ENCODE measurements around the gene ADGRD1. TPM values are rescaled to one million over a fixed set of nuclear protein-coding genes. Genes with fewer than 3 reads are reported as not detected.
A peak's percentile ranks its signal among the peaks of the same experiment; 100 is the strongest.

Gene ADGRD1
- total and polyA plus RNA-seq, 3 experiments from 2014 or later = 1.1 to 1.3 TPM; not detected in 1

DNA sequence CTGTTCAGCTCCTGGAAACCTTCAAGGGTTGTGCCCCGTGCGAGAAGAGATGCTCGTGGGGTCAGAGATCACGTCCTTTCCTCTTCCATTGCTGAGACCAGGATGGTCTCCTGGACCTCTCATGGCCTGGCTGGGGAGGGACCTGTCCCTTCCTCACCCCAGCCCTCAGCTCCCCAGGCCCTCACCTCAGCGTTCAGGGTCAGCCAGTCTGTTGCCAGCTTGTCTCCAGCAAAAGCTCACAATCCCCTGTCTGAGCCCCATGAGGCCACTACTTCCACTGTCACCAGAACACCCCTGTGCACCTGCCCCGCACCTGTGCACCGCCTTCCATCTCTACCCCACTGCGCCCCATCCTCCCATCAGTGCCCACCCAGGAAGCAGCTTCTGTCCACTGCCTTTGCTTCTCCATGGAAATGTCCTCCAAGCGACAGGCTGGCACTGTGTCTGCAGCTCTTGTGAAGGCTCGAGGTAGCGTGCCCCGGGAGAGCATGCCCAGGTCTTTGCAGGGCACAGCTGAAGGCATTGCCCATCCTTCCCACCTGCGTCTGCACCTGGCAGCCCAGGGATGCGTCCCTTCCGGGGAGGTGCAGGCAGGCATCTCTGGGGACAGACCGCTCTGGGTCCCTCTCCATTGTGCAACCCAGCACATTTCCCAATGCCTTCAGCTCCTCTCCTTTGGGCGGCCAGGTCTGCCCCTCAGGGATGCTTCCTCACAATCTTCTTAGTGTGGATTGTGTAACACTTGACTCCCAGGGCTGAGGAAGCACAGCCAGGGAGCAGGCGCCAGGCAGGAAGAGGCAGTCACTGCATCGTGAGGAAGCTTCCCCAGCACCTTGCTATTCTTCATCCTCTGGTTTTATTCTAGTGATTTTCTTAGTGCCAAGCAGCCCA is 179.6 kb downstream of the ADGRD1 start:
- Mint-ChIP-seq H3K27ac (peak overlapping the region in 1 of 8 donors; percentile 57), H3K9me3 (no peaks in the 10 kb centered on the region), H3K4me1 (peaks cover 0 to 5% (median 0%) of the 10 kb centered on the region in 3 donors), H3K27me3 (peaks cover 0 to 4% of the 10 kb centered on the region in 2 donors), H3K4me3 (peak overlapping the region in 1 of 7 donors; percentile 29), H3K36me3 (no peaks in the 10 kb centered on the region)
- H3K9me3 ChIP-seq (ENCODE audit: low read length) = no peaks in the 10 kb centered on the region
- no peak for DNase-seq
- ChIA-PET POLR2A (no interaction called here), CTCF (interaction anchor here (0.6 to 3.7 kb wide), 6 partner anchors 9 to 313 kb away, joined by 3 to 39 read pairs (median 4); no protein-coding TSS in a partner anchor)
- no peak overlapping the region for H3K4me3 ChIP-seq (ENCODE audit: low read length)
- H3K27ac ChIP-seq (ENCODE audit: low read depth, low read length) = no peak overlapping the region
- no peaks in the 10 kb centered on the region for H3K36me3 ChIP-seq (ENCODE audit: insufficient read depth, low read length)
- H3K4me1 ChIP-seq (ENCODE audit: insufficient read depth, low read length) = no peaks in the 10 kb centered on the region
- H3K27me3 ChIP-seq (ENCODE audit: insufficient read depth, low read length, poor library complexity, severe bottlenecking) = no peaks in the 10 kb centered on the region

DNA sequence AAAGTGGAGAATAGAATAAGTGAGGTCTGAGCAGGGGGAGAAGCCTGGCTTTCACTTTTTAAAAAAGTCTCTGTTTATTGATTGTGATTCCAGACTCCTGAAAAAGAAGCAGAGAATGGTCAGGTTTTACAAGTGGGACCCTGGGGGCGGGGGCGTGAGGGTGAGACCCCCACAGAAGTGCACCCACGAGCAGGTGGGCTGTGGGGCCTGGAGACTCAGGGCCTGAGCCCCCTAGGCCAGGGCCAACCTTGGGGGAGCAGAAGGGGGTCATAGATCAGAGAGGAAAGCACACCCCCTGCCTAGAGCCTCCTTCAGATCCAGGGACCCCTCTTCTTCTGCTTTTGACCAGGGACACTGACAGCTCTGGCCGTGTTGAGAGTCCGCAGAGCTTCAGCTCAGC is 180.3 kb downstream of the ADGRD1 start:
- no peaks in the 10 kb centered on the region for H3K4me1 ChIP-seq (ENCODE audit: insufficient read depth, low read length)

DNA sequence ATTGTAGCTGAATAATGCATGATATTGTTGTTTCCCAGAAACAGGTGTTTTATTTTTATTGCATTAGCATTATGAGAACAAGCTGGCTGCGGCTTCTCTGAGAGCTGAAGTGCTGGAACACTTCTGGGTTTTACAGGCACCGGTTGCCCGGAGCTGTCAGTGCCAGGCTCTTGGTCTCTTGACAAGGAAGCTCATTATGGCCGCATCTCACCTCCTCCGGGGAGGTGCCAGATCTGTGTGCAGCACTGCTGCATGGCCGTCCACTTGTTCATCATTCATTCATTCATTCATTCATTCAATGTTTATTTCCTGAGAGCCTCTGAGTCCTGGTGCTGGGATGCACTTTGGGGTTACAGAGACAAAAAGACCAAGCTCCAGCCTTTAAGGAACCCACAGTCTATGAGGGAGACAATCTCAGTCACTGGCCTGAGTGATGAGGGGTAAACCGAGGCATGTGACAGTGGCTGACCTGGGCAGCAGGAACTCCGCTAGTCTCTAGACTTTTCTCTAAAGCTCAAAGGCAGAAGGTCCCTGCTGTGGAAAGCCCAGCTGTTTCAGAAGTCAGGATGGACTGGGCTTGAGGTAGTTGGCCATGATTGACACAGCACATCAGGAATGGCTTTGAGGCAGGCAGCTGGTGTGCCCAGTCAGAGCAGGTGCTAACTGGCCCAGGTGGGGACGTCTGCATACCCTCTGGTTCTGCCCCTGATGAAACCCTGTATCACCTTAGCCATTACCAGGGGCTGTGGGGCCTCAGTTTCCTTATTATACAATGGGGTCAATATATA is 181.0 kb downstream of the ADGRD1 start:
- H3K4me1 ChIP-seq (ENCODE audit: insufficient read depth, low read length) = no peaks in the 10 kb centered on the region
- Mint-ChIP-seq H3K4me1 (peaks cover 0 to 5% (median 0%) of the 10 kb centered on the region in 3 donors), H3K27me3 (peaks cover 0 to 4% of the 10 kb centered on the region in 2 donors), H3K9me3 (no peaks in the 10 kb centered on the region), H3K27ac (no peak overlapping the region), H3K4me3 (no peak overlapping the region), H3K36me3 (no peaks in the 10 kb centered on the region)
- H3K4me3 ChIP-seq (ENCODE audit: low read length) = no peak overlapping the region
- no peaks in the 10 kb centered on the region for H3K9me3 ChIP-seq (ENCODE audit: low read length)
- CTCF ChIA-PET = interaction anchor here (1.3 to 1.5 kb wide), 2 partner anchors 19 to 309 kb away, joined by 3 to 5 read pairs; no protein-coding TSS in a partner anchor
- POLR2A ChIA-PET = no interaction called here
- H3K27me3 ChIP-seq (ENCODE audit: insufficient read depth, low read length, poor library complexity, severe bottlenecking) = no peaks in the 10 kb centered on the region
- H3K27ac ChIP-seq (ENCODE audit: low read depth, low read length) = no peak overlapping the region
- H3K36me3 ChIP-seq (ENCODE audit: insufficient read depth, low read length) = no peaks in the 10 kb centered on the region
- DNase-seq = no peak

More for the DNA sequence above, 180.3 kb downstream of the ADGRD1 start:
- Mint-ChIP-seq H3K36me3 (no peaks in the 10 kb centered on the region), H3K4me3 (no peak overlapping the region), H3K27me3 (peaks cover 0 to 4% of the 10 kb centered on the region in 2 donors), H3K27ac (no peak overlapping the region), H3K9me3 (no peaks in the 10 kb centered on the region), H3K4me1 (peaks cover 0 to 5% (median 0%) of the 10 kb centered on the region in 3 donors)
- no peak overlapping the region for H3K27ac ChIP-seq (ENCODE audit: low read depth, low read length)
- no peaks in the 10 kb centered on the region for H3K27me3 ChIP-seq (ENCODE audit: insufficient read depth, low read length, poor library complexity, severe bottlenecking)
- DNase-seq = no peak
- ChIA-PET CTCF (interaction anchor here (1.0 to 3.0 kb wide), 4 partner anchors 9 to 308 kb away, joined by 3 to 39 read pairs (median 4); no protein-coding TSS in a partner anchor), POLR2A (no interaction called here)
- no peak overlapping the region for H3K4me3 ChIP-seq (ENCODE audit: low read length)
- H3K9me3 ChIP-seq (ENCODE audit: low read length) = no peaks in the 10 kb centered on the region
- no peaks in the 10 kb centered on the region for H3K36me3 ChIP-seq (ENCODE audit: insufficient read depth, low read length)

DNA sequence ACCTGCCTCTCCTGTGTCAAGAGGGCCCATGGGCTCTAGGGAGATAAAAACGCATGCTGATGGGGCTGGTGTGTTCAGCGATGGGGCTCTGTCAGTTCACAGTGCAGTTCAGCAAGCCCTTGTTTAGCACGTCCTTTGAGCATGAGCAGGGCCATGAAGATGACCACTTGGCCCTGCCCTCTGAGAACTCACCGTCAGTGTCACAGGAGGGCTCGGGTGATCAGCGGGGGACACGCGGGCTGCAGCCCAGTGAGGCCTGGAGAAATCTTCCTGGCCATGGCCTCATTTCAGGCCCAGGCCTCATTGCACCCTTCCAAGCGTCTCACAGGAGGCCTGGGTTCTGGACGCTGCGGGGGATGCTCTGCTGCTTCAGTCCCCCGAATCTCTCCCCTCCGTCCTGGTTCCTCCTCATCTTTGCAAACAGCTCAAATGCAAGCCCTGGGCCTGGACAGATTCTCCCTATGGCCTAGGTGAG is 181.6 kb downstream of the ADGRD1 start:
- no peaks in the 10 kb centered on the region for H3K36me3 ChIP-seq (ENCODE audit: insufficient read depth, low read length)
- H3K9me3 ChIP-seq (ENCODE audit: low read length) = no peaks in the 10 kb centered on the region
- H3K4me3 ChIP-seq (ENCODE audit: low read length) = no peak overlapping the region
- CTCF ChIA-PET = interaction anchor here (1.3 to 1.5 kb wide), 2 partner anchors 19 to 309 kb away, joined by 3 to 5 read pairs; no protein-coding TSS in a partner anchor
- Mint-ChIP-seq H3K27ac (no peak overlapping the region), H3K36me3 (no peaks in the 10 kb centered on the region), H3K4me1 (peaks cover 0 to 5% (median 0%) of the 10 kb centered on the region in 3 donors), H3K9me3 (no peaks in the 10 kb centered on the region), H3K27me3 (peaks cover under 1 to 4% of the 10 kb centered on the region in 2 donors), H3K4me3 (no peak overlapping the region)
- no peaks in the 10 kb centered on the region for H3K27me3 ChIP-seq (ENCODE audit: insufficient read depth, low read length, poor library complexity, severe bottlenecking)
- no peaks in the 10 kb centered on the region for H3K4me1 ChIP-seq (ENCODE audit: insufficient read depth, low read length)
- DNase-seq = no peak
- POLR2A ChIA-PET = no interaction called here
- no peak overlapping the region for H3K27ac ChIP-seq (ENCODE audit: low read depth, low read length)

DNA sequence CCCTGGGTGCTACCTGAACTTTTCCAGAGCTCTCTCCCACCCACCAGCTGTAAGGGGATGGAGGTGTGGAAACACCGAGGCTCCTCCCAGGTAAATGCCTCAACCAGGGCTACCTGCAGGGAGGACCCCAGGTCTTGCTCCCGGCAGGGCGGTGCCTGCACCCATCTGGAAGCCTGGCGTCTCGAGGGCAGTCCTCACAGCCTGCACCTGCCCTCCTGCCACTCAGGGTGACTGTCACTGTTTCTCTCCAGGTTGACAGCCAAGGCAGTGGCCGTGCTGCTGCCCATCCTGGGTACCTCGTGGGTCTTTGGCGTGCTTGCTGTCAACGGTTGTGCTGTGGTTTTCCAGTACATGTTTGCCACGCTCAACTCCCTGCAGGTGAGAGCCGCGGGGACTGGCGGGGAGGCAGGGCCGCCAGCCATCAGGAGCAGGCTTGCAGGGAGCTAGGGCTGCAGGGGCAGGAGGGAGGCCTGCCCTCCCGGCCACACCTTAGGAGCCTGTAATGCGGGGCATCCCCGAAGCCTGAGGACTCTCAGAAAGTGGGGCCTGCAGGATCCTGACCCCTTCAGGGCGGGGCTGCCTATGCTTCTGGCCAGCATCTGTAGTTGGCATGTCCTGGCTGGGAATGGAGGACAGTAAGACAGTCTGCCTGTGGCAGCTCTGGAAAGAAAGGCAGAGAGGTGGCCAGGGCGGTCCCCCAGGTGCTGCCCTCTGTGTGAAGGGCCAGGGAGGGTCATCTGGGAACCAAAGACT is 182.3 kb downstream of the ADGRD1 start:
- no peak for DNase-seq
- H3K27me3 Mint-ChIP-seq = peaks cover 4% of the 10 kb centered on the region in 2 donors
- H3K4me3 Mint-ChIP-seq = no peak overlapping the region
- Histone ChIP-seq H3K4me3 (ENCODE audit: low read length) (no peak overlapping the region), H3K27me3 (ENCODE audit: insufficient read depth, low read length, poor library complexity, severe bottlenecking) (no peaks in the 10 kb centered on the region), H3K9me3 (ENCODE audit: low read length) (no peaks in the 10 kb centered on the region), H3K4me1 (ENCODE audit: insufficient read depth, low read length) (no peaks in the 10 kb centered on the region), H3K27ac (ENCODE audit: low read depth, low read length) (no peak overlapping the region), H3K36me3 (ENCODE audit: insufficient read depth, low read length) (no peaks in the 10 kb centered on the region)
- CTCF ChIA-PET = no interaction called here
- no peaks in the 10 kb centered on the region for H3K9me3 Mint-ChIP-seq
- H3K27ac Mint-ChIP-seq = no peak overlapping the region
- H3K36me3 Mint-ChIP-seq = no peaks in the 10 kb centered on the region
- H3K4me1 Mint-ChIP-seq = peaks cover 0 to 5% (median 0%) of the 10 kb centered on the region in 3 donors
- POLR2A ChIA-PET = no interaction called here

DNA sequence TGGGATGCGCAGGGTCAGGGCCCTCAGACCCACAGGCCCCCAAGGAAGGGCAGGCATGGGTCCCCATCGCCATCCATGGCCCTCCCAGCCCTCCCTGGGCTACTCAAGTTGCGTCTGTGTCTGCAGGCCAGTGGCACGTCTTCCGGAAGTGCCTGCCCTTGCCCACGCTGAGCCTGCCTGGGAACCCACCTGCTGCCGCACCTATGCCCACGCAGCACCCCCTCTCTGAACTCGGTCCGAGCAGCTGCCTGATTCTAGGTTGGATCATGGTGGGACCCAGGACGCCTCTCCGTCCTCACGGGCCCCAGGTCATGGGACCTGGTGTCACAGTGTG is 182.8 kb downstream of the ADGRD1 start:
- H3K27me3 ChIP-seq (ENCODE audit: insufficient read depth, low read length, poor library complexity, severe bottlenecking) = no peaks in the 10 kb centered on the region
- no peaks in the 10 kb centered on the region for H3K4me1 ChIP-seq (ENCODE audit: insufficient read depth, low read length)
- CTCF ChIA-PET = no interaction called here
- H3K9me3 ChIP-seq (ENCODE audit: low read length) = no peaks in the 10 kb centered on the region
- POLR2A ChIA-PET = no interaction called here
- H3K27ac ChIP-seq (ENCODE audit: low read depth, low read length) = no peak overlapping the region
- H3K36me3 Mint-ChIP-seq = no peaks in the 10 kb centered on the region
- DNase-seq = no peak
- H3K4me3 Mint-ChIP-seq = no peak overlapping the region
- peaks cover 0 to 5% (median 0%) of the 10 kb centered on the region in 3 donors for H3K4me1 Mint-ChIP-seq
- H3K27me3 Mint-ChIP-seq = peaks cover 4% of the 10 kb centered on the region in 2 donors
- H3K9me3 Mint-ChIP-seq = no peaks in the 10 kb centered on the region
- H3K4me3 ChIP-seq (ENCODE audit: low read length) = no peak overlapping the region
- no peaks in the 10 kb centered on the region for H3K36me3 ChIP-seq (ENCODE audit: insufficient read depth, low read length)
- no peak overlapping the region for H3K27ac Mint-ChIP-seq

DNA sequence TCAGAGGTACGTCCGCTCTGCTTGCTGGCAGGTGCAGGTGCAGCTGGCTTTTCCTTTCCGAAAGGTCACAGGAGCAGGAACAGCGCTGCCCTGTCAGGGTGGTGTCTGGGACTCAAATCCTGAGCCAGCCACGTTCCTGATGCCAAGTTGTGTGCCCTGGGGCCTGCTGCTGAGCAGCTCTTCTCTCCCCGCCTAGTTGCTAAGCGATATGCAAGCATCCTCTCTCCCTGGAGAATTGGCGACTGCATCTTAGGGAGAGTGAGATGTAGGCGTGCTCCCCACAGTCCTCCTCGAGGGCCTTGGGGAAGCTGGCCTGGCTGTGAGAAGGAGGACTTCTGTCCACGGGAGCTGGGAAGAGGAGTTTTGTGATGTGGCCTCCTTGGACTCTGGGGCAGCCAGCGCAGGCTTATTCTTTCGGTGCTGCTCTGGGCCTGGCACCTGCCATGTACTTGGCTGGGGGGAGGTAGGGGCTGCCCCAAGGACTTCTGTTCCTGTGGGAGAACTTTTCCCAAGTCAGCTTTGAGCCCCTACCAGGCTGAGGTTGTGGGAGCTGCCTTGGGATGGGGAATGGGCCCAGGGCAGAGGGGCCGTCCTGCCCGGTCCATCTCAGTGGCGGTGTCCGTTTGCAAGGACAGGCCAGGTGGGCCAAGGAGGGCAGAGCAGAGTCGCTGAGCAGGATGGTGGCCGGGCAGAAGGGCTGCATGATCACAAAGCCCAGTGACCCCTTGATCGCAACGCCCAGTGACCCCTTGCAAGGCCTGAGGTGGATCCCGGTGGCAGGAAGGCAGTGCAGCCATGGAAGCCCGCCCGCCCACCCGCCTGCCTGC is 183.5 kb downstream of the ADGRD1 start:
- no peak overlapping the region for H3K4me3 ChIP-seq (ENCODE audit: low read length)
- ChIA-PET POLR2A (no interaction called here), CTCF (no interaction called here)
- H3K4me3 Mint-ChIP-seq = no peak overlapping the region
- DNase-seq = no peak
- H3K27me3 Mint-ChIP-seq = peaks cover 4% of the 10 kb centered on the region in 2 donors
- H3K4me1 ChIP-seq (ENCODE audit: insufficient read depth, low read length) = no peaks in the 10 kb centered on the region
- peaks cover 0 to 5% (median 0%) of the 10 kb centered on the region in 3 donors for H3K4me1 Mint-ChIP-seq
- H3K27ac ChIP-seq (ENCODE audit: low read depth, low read length) = no peak overlapping the region
- H3K36me3 Mint-ChIP-seq = no peaks in the 10 kb centered on the region
- no peaks in the 10 kb centered on the region for H3K9me3 ChIP-seq (ENCODE audit: low read length)
- no peaks in the 10 kb centered on the region for H3K36me3 ChIP-seq (ENCODE audit: insufficient read depth, low read length)
- no peaks in the 10 kb centered on the region for H3K27me3 ChIP-seq (ENCODE audit: insufficient read depth, low read length, poor library complexity, severe bottlenecking)
- H3K27ac Mint-ChIP-seq = peak overlapping the region in 1 of 8 donors; percentile 6
- H3K9me3 Mint-ChIP-seq = no peaks in the 10 kb centered on the region

Data from CD8-positive, alpha-beta memory T cell (primary cell).